ENCODE measurements around the gene BPTF.

BPTF gene

GRCh38 chr17:67824735-67825626 lies at the start of gene BPTF:
BPTF (plus strand) TSS chr17:67825503; CDS start chr17:67825725, 222 bp downstream.
- H3K4me3 ChIP-seq (ENCODE audit: low read depth, low read length): peak within 1 kb of the TSS; percentile 77
- peak; percentile 98 for TF ChIP-seq CTCF (IDR thresholded peaks at IDR 0.05; ENCODE audit: control insufficient read depth, extremely low read depth, insufficient read depth)
- peak; percentile 54 for DNase-seq (ENCODE audit: low read depth)

- no peak overlapping the region for H3K4me3 ChIP-seq (ENCODE audit: low read depth, low read length)
- peak; percentile 62 for TF ChIP-seq CTCF (IDR thresholded peaks at IDR 0.05; ENCODE audit: control insufficient read depth, extremely low read depth, insufficient read depth)
- DNase-seq (ENCODE audit: low read depth): peak; percentile 92
Observed at GRCh38 chr17:67779098-67779672, 46.1 kb upstream of the BPTF start.

GRCh38 chr17:67784364-67785121 lies 40.8 kb upstream of the BPTF start:
- TF ChIP-seq CTCF (IDR thresholded peaks at IDR 0.05; ENCODE audit: control insufficient read depth, extremely low read depth, insufficient read depth): no peak
- DNase-seq (ENCODE audit: low read depth): no peak
- no peak overlapping the region for H3K4me3 ChIP-seq (ENCODE audit: low read depth, low read length)

- no peak for DNase-seq (ENCODE audit: low read depth)
- no peak overlapping the region for H3K4me3 ChIP-seq (ENCODE audit: low read depth, low read length)
- TF ChIP-seq CTCF (IDR thresholded peaks at IDR 0.05; ENCODE audit: control insufficient read depth, extremely low read depth, insufficient read depth): no peak
Observed at GRCh38 chr17:67785122-67785477, 40.2 kb upstream of the BPTF start.

GRCh38 chr17:67785504-67785903 lies 39.8 kb upstream of the BPTF start:
- no peak for TF ChIP-seq CTCF (IDR thresholded peaks at IDR 0.05; ENCODE audit: control insufficient read depth, extremely low read depth, insufficient read depth)
- no peak for DNase-seq (ENCODE audit: low read depth)
- no peak overlapping the region for H3K4me3 ChIP-seq (ENCODE audit: low read depth, low read length)

GRCh38 chr17:67800495-67800928 lies 24.8 kb upstream of the BPTF start:
- peak; percentile 30 for DNase-seq (ENCODE audit: low read depth)
- no peak overlapping the region for H3K4me3 ChIP-seq (ENCODE audit: low read depth, low read length)
- TF ChIP-seq CTCF (IDR thresholded peaks at IDR 0.05; ENCODE audit: control insufficient read depth, extremely low read depth, insufficient read depth): peak; percentile 69
